Tracheal epithelial cell (primary cell): Measurements from ENCODE around the gene MDM1. TPM values are rescaled to one million over a fixed set of nuclear protein-coding genes. Genes with fewer than 3 reads are reported as not detected.

ENCODE experiments used
- total RNA-seq: library from RNA; depleted of rRNA; stranded (reverse); fragments of >200 nt; gene quantifications from 2 replicates; pipeline ENCODE4 v1.2.1, GENCODE V29; 2014

MDM1 gene
- total RNA-seq = 2.7 and 6.4 TPM in 2 replicates

GRCh38 chr12:68331869-68332727, at the start of gene MDM1:
Gene MDM1, minus strand, starts transcription at chr12:68332362. Its CDS starts 117 bp downstream, at chr12:68332245.

GRCh38 chr12:68253504-68253903, 78.7 kb downstream of the MDM1 start, which contains the start of gene IL22:
Gene IL22, minus strand, starts transcription at chr12:68253604. Its CDS starts 156 bp downstream, at chr12:68253448.

Other genes with a start within 250 kb of the MDM1 start
- gene IFNG, start 172.6 kb downstream of the MDM1 start, total RNA-seq = not detected in 2 replicates
- gene IL26, start 106.6 kb downstream of the MDM1 start, total RNA-seq = not detected in 2 replicates
- gene IL22, start 78.8 kb downstream of the MDM1 start, total RNA-seq = not detected in 2 replicates